Panc1 (cell line): ENCODE results near the gene FAF2.

Experiments
- POLR2AphosphoS5 ChIP-seq: IDR thresholded peaks from 2 replicates; pipeline ENCODE4 v1.6.1; 2012; ENCODE audit warnings: mild to moderate bottlenecking, low read depth, low read length, moderate library complexity
- SIN3A ChIP-seq: IDR thresholded peaks from 2 replicates; pipeline ENCODE4 v1.6.1; 2012; ENCODE audit warnings: low read depth, mild to moderate bottlenecking, low read length, moderate library complexity, borderline replicate concordance; ENCODE audit not compliant: insufficient read depth
- TF ChIP-seq, protein P1 (sequence below): fragments of 450-650 bp; IDR thresholded peaks from 2 replicates; pipeline ENCODE4 v1.5.1; 2017; ENCODE audit warnings: mild to moderate bottlenecking
- TF ChIP-seq, protein P2 (sequence below), 2 experiments: IDR thresholded peaks; 2 replicates each; pipeline ENCODE4 v1.6.1; 2011 to 2012; ENCODE audit warnings: low read depth in 2 of 2, control low read depth in 1 of 2, low read length in 1 of 2, mild to moderate bottlenecking in 1 of 2, moderate library complexity in 1 of 2; ENCODE audit not compliant: insufficient read depth in 1 of 2

GRCh38 chr5:176458904-176459561 lies 10.8 kb downstream of the FAF2 start:
- TF ChIP-seq, protein P1, sequence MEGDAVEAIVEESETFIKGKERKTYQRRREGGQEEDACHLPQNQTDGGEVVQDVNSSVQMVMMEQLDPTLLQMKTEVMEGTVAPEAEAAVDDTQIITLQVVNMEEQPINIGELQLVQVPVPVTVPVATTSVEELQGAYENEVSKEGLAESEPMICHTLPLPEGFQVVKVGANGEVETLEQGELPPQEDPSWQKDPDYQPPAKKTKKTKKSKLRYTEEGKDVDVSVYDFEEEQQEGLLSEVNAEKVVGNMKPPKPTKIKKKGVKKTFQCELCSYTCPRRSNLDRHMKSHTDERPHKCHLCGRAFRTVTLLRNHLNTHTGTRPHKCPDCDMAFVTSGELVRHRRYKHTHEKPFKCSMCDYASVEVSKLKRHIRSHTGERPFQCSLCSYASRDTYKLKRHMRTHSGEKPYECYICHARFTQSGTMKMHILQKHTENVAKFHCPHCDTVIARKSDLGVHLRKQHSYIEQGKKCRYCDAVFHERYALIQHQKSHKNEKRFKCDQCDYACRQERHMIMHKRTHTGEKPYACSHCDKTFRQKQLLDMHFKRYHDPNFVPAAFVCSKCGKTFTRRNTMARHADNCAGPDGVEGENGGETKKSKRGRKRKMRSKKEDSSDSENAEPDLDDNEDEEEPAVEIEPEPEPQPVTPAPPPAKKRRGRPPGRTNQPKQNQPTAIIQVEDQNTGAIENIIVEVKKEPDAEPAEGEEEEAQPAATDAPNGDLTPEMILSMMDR: no peak
- TF ChIP-seq, protein P2, sequence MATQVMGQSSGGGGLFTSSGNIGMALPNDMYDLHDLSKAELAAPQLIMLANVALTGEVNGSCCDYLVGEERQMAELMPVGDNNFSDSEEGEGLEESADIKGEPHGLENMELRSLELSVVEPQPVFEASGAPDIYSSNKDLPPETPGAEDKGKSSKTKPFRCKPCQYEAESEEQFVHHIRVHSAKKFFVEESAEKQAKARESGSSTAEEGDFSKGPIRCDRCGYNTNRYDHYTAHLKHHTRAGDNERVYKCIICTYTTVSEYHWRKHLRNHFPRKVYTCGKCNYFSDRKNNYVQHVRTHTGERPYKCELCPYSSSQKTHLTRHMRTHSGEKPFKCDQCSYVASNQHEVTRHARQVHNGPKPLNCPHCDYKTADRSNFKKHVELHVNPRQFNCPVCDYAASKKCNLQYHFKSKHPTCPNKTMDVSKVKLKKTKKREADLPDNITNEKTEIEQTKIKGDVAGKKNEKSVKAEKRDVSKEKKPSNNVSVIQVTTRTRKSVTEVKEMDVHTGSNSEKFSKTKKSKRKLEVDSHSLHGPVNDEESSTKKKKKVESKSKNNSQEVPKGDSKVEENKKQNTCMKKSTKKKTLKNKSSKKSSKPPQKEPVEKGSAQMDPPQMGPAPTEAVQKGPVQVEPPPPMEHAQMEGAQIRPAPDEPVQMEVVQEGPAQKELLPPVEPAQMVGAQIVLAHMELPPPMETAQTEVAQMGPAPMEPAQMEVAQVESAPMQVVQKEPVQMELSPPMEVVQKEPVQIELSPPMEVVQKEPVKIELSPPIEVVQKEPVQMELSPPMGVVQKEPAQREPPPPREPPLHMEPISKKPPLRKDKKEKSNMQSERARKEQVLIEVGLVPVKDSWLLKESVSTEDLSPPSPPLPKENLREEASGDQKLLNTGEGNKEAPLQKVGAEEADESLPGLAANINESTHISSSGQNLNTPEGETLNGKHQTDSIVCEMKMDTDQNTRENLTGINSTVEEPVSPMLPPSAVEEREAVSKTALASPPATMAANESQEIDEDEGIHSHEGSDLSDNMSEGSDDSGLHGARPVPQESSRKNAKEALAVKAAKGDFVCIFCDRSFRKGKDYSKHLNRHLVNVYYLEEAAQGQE (IDR thresholded peaks at IDR 0.05; ENCODE audit: insufficient read depth in 1 of 2, low read depth in 2 of 2, low read length in 1 of 2): no peak
- TF ChIP-seq SIN3A: no peak
- no peak for TF ChIP-seq POLR2AphosphoS5
